Stimulated activated CD8-positive, alpha-beta memory T cell treated with anti-CD3 and anti-CD28 coated beads, Interleukin-7, amount 100 ng/mL, for 24 hours (primary cell): ENCODE measurements around the gene CNDP1.

Experiments
- DNase-seq: peaks from one replicate; pipeline ENCODE4 v3.0.0-alpha.2; 2020; ENCODE audit warnings: low read depth

Gene CNDP1

GRCh38 chr18:74626049-74626874, 92.0 kb downstream of the CNDP1 start:
- no peak for DNase-seq

- no peak for DNase-seq
These were observed 96.5 kb downstream of the CNDP1 start for GRCh38 chr18:74630804-74631203.

GRCh38 chr18:74631212-74631611, 96.9 kb downstream of the CNDP1 start:
- DNase-seq, result no peak

- DNase-seq, result no peak
These were observed 97.5 kb downstream of the CNDP1 start for GRCh38 chr18:74631623-74632350.

- no peak for DNase-seq
These were observed 98.0 kb downstream of the CNDP1 start for GRCh38 chr18:74632351-74632679.

- DNase-seq, result no peak
These were observed 98.6 kb downstream of the CNDP1 start for GRCh38 chr18:74632856-74633255.

- DNase-seq, result no peak
These were observed 99.5 kb downstream of the CNDP1 start for GRCh38 chr18:74633652-74634352.

GRCh38 chr18:74635224-74635975, 101.1 kb downstream of the CNDP1 start:
- no peak for DNase-seq
